K562 (cell line): ENCODE results near the gene ABCA4. TPM values are rescaled to one million over a fixed set of nuclear protein-coding genes. Genes with fewer than 3 reads are reported as not detected.

Experiments used
- ARID3B ChIP-seq: fragments of 250-450 bp; sonication (Bioruptor Pico); IDR thresholded peaks from 2 replicates; pipeline ENCODE4 v1.4.0; 2020; ENCODE audit warnings: borderline replicate concordance
- CBX3 ChIP-seq, 2 experiments: IDR thresholded peaks; 1 replicate in 1 of 2; 2 replicates in 1 of 2; pipeline ENCODE4 v1.6.1; 2012; ENCODE audit warnings: inconsistent platforms in 2 of 2, low read length in 2 of 2, borderline replicate concordance in 1 of 2, control low read depth in 1 of 2
- ETS2 ChIP-seq: IDR thresholded peaks from 2 replicates; pipeline ENCODE4 v1.6.1; 2016; ENCODE audit warnings: borderline replicate concordance, missing genetic modification characterization, mild to moderate bottlenecking, moderate library complexity, missing compliant biosample characterization; ENCODE audit not compliant: poor library complexity, severe bottlenecking
- MCM5 ChIP-seq: fragments of 450-650 bp; IDR thresholded peaks from 2 replicates; pipeline ENCODE4 v1.6.1; 2016; ENCODE audit warnings: low read depth
- MYBL2 ChIP-seq, 2 experiments: fragments of 450-650 bp in 1 of 2; sonication (generic) in 1 of 2; formaldehyde crosslinking in 1 of 2; IDR thresholded peaks; 2 replicates each; pipeline versions ENCODE4 v1.6.1 to v1.8.1; 2017 to 2022; ENCODE audit warnings: borderline replicate concordance in 1 of 2, inconsistent platforms in 1 of 2, low read depth in 1 of 2, mild to moderate bottlenecking in 1 of 2, missing genetic modification reagents in 1 of 2, moderate library complexity in 1 of 2
- PATZ1 ChIP-seq: fragments of 250-450 bp; sonication (Bioruptor Pico); IDR thresholded peaks from 2 replicates; pipeline ENCODE4 v1.5.0; 2020; ENCODE audit warnings: mild to moderate bottlenecking, borderline replicate concordance
- PCBP1 ChIP-seq: fragments of 200-400 bp; formaldehyde crosslinking; IDR thresholded peaks from 2 replicates; pipeline ENCODE4 v1.6.1; 2018; ENCODE audit warnings: mild to moderate bottlenecking, low read depth, low read length; ENCODE audit not compliant: poor library complexity, severe bottlenecking
- PHF20 ChIP-seq: fragments of 450-650 bp; IDR thresholded peaks from 2 replicates; pipeline ENCODE4 v1.6.1; 2018; ENCODE audit not compliant: partially characterized antibody
- PHF21A ChIP-seq: fragments of 450-650 bp; IDR thresholded peaks from 2 replicates; pipeline ENCODE4 v1.6.1; 2017; ENCODE audit warnings: low read depth, borderline replicate concordance
- SMC3 ChIP-seq: conservative IDR thresholded peaks from 2 replicates; pipeline ENCODE4 v1.6.1; 2011; ENCODE audit warnings: low read depth, low read length, improper control_type of control experiment; ENCODE audit not compliant: insufficient read depth
- TCF7L2 ChIP-seq: fragments of 150-350 bp; IDR thresholded peaks from 2 replicates; pipeline ENCODE4 v1.6.1; 2016; ENCODE audit warnings: low read depth, mild to moderate bottlenecking, low read length, moderate library complexity
- TEAD1 ChIP-seq, 2 experiments: fragments of 450-650 bp in 1 of 2; sonication (generic) in 1 of 2; formaldehyde crosslinking; IDR thresholded peaks; 2 replicates each; pipeline versions ENCODE4 v1.4.0 to v1.8.0; 2020 to 2022; ENCODE audit warnings: mild to moderate bottlenecking in 2 of 2, missing genetic modification reagents in 1 of 2
- TEAD2 ChIP-seq: fragments of 450-650 bp; IDR thresholded peaks from 2 replicates; pipeline ENCODE4 v1.6.1; 2016; ENCODE audit warnings: missing genetic modification characterization, control low read depth, missing compliant biosample characterization
- ZBTB17 ChIP-seq: fragments of 450-650 bp; formaldehyde crosslinking; IDR thresholded peaks from 2 replicates; pipeline ENCODE4 v1.4.0; 2020; ENCODE audit warnings: mild to moderate bottlenecking
- ZNF780A ChIP-seq: fragments of 250-450 bp; sonication (Bioruptor Pico); IDR thresholded peaks from 2 replicates; pipeline ENCODE4 v1.5.0; 2021; ENCODE audit warnings: mild to moderate bottlenecking
- polyA plus RNA-seq, 8 experiments: library from polyadenylated mRNA; depleted of rRNA in 4 of 8; stranded (reverse) in 5 of 8; unstranded in 3 of 8; fragments of >200 nt; fragmentation: Nextera tagmentation in 2 of 8; fragmentation: Illumina TruSeq in 1 of 8; extraction: Ambion mirVana in 2 of 8; extraction: Trizol in 1 of 8; gene quantifications; 2 replicates each; pipeline versions ENCODE4 v1.2.1 to v1.2.3, GENCODE V29; 2011 to 2014; ENCODE audit warnings: inconsistent platforms in 1 of 8, missing spikeins in 1 of 8
- total RNA-seq, 7 experiments: library from RNA; depleted of rRNA in 6 of 7; stranded (reverse); fragments of >200 nt in 6 of 7; fragmentation: Illumina TruSeq in 2 of 7; extraction: Trizol in 2 of 7; gene quantifications; 2 replicates each; pipeline versions ENCODE4 v1.2.1 to v1.2.3, GENCODE V29; 2011 to 2021; ENCODE audit warnings: low replicate concordance in 1 of 7
- TF ChIP-seq, protein P1 (sequence below): fragments of 250-450 bp; sonication (Bioruptor Pico); IDR thresholded peaks from 2 replicates; pipeline ENCODE4 v1.9.0; 2021; ENCODE audit warnings: mild to moderate bottlenecking, inconsistent platforms
- TF ChIP-seq, protein P2 (sequence below): sonication (generic); formaldehyde crosslinking; IDR thresholded peaks from 2 replicates; pipeline ENCODE4 v1.8.0; 2023; ENCODE audit warnings: mild to moderate bottlenecking, missing genetic modification reagents

The ABCA4 gene
- total and polyA plus RNA-seq, 9 of the 15 experiments (the other 6 are each of a cell fraction or from before 2014, with no cell fraction given), result 0.01 to 0.04 TPM; not detected in 7

- TF ChIP-seq, protein P1, sequence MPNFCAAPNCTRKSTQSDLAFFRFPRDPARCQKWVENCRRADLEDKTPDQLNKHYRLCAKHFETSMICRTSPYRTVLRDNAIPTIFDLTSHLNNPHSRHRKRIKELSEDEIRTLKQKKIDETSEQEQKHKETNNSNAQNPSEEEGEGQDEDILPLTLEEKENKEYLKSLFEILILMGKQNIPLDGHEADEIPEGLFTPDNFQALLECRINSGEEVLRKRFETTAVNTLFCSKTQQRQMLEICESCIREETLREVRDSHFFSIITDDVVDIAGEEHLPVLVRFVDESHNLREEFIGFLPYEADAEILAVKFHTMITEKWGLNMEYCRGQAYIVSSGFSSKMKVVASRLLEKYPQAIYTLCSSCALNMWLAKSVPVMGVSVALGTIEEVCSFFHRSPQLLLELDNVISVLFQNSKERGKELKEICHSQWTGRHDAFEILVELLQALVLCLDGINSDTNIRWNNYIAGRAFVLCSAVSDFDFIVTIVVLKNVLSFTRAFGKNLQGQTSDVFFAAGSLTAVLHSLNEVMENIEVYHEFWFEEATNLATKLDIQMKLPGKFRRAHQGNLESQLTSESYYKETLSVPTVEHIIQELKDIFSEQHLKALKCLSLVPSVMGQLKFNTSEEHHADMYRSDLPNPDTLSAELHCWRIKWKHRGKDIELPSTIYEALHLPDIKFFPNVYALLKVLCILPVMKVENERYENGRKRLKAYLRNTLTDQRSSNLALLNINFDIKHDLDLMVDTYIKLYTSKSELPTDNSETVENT, result no peak
- no peak for TF ChIP-seq TCF7L2
- TF ChIP-seq ETS2 (tag), result no peak
- TF ChIP-seq TEAD2 (tag), result peak; percentile 80
- no peak for TF ChIP-seq ZBTB17 (CRISPR knock-in tag)
- TF ChIP-seq TEAD1 (CRISPR knock-in tag; IDR thresholded peaks at IDR 0.05), result peak in 1 of 2 experiments; percentile 71; a peak in 2 of 4 replicates
- TF ChIP-seq, protein P2, sequence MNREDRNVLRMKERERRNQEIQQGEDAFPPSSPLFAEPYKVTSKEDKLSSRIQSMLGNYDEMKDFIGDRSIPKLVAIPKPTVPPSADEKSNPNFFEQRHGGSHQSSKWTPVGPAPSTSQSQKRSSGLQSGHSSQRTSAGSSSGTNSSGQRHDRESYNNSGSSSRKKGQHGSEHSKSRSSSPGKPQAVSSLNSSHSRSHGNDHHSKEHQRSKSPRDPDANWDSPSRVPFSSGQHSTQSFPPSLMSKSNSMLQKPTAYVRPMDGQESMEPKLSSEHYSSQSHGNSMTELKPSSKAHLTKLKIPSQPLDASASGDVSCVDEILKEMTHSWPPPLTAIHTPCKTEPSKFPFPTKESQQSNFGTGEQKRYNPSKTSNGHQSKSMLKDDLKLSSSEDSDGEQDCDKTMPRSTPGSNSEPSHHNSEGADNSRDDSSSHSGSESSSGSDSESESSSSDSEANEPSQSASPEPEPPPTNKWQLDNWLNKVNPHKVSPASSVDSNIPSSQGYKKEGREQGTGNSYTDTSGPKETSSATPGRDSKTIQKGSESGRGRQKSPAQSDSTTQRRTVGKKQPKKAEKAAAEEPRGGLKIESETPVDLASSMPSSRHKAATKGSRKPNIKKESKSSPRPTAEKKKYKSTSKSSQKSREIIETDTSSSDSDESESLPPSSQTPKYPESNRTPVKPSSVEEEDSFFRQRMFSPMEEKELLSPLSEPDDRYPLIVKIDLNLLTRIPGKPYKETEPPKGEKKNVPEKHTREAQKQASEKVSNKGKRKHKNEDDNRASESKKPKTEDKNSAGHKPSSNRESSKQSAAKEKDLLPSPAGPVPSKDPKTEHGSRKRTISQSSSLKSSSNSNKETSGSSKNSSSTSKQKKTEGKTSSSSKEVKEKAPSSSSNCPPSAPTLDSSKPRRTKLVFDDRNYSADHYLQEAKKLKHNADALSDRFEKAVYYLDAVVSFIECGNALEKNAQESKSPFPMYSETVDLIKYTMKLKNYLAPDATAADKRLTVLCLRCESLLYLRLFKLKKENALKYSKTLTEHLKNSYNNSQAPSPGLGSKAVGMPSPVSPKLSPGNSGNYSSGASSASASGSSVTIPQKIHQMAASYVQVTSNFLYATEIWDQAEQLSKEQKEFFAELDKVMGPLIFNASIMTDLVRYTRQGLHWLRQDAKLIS (CRISPR knock-in tag), result no peak
- no peak for TF ChIP-seq ARID3B (CRISPR knock-in tag)
- no peak for TF ChIP-seq PCBP1
- no peak for TF ChIP-seq ZNF780A (CRISPR knock-in tag)
- TF ChIP-seq MYBL2 (IDR thresholded peaks at IDR 0.05; ENCODE audit: low read depth), result no peak
- TF ChIP-seq MYBL2 (CRISPR knock-in tag; IDR thresholded peaks at IDR 0.05; ENCODE audit: borderline replicate concordance), result no peak
- no peak for TF ChIP-seq PATZ1 (CRISPR knock-in tag)
- TF ChIP-seq SMC3, result peak; percentile 66
- TF ChIP-seq PHF21A, result no peak
- no peak for TF ChIP-seq PHF20
- no peak for TF ChIP-seq MCM5
- no peak for TF ChIP-seq CBX3 (IDR thresholded peaks at IDR 0.05; ENCODE audit: borderline replicate concordance in 1 of 2, low read length in 2 of 2)
Observed at GRCh38 chr1:94045465-94046056, 75.4 kb downstream of the ABCA4 start (continued).
